GM23248 (cell line): ENCODE data around the gene OTP. TPM values are rescaled to one million over a fixed set of nuclear protein-coding genes. Genes with fewer than 3 reads are reported as not detected.
"Not testable (repeated sequence)": the region's sequence is repeated elsewhere in the genome, so short reads cannot be mapped to it uniquely, and the experiment has no call there.

Source experiments
- DNase-seq: peaks from one replicate; pipeline ENCODE4 v3.0.0-alpha.2; 2015
- H2AFZ ChIP-seq: fragments of 200-600 bp; sonication (generic); 2 replicates; pipeline ENCODE4 v1.6.1; 2016; ENCODE audit warnings: antibody characterized with exemption
- H3F3A ChIP-seq: fragments of 200-600 bp; sonication (generic); 2 replicates; pipeline ENCODE4 v1.6.1; 2016; ENCODE audit warnings: mild to moderate bottlenecking, antibody characterized with exemption, mixed run types; ENCODE audit not compliant: insufficient read depth
- H3K27ac ChIP-seq: fragments of 200-600 bp; sonication (generic); 2 replicates; pipeline ENCODE4 v1.5.1; 2016; ENCODE audit warnings: mild to moderate bottlenecking
- H3K27me3 ChIP-seq: fragments of 200-600 bp; sonication (generic); replicated peaks from 2 replicates; pipeline ENCODE4 v1.6.1; 2016; ENCODE audit warnings: mild to moderate bottlenecking; ENCODE audit not compliant: insufficient read depth
- H3K36me3 ChIP-seq: fragments of 200-600 bp; sonication (generic); 2 replicates; pipeline ENCODE4 v1.6.1; 2016; ENCODE audit warnings: low read depth, mild to moderate bottlenecking
- H3K4me1 ChIP-seq: fragments of 200-600 bp; sonication (generic); 2 replicates; pipeline ENCODE4 v1.6.1; 2016; ENCODE audit warnings: mild to moderate bottlenecking; ENCODE audit not compliant: insufficient read depth
- H3K4me2 ChIP-seq: fragments of 200-600 bp; sonication (generic); one replicate; pipeline ENCODE4 v1.6.1; 2016; ENCODE audit warnings: mild to moderate bottlenecking; ENCODE audit not compliant: unreplicated experiment
- H3K4me3 ChIP-seq: fragments of 200-600 bp; sonication (generic); 2 replicates; pipeline ENCODE4 v1.5.1; 2016; ENCODE audit warnings: mild to moderate bottlenecking
- H3K79me2 ChIP-seq: fragments of 200-600 bp; sonication (generic); 2 replicates; pipeline ENCODE4 v1.6.1; 2016; ENCODE audit warnings: mild to moderate bottlenecking; ENCODE audit not compliant: insufficient read depth
- H3K9ac ChIP-seq: fragments of 200-600 bp; sonication (generic); 2 replicates; pipeline ENCODE4 v1.6.1; 2016; ENCODE audit warnings: mild to moderate bottlenecking
- H3K9me2 ChIP-seq: fragments of 200-600 bp; sonication (generic); 2 replicates; pipeline ENCODE4 v1.6.1; 2016; ENCODE audit warnings: mixed run types, mild to moderate bottlenecking, moderate library complexity; ENCODE audit not compliant: insufficient read depth
- H3K9me3 ChIP-seq: fragments of 200-600 bp; sonication (generic); one replicate; pipeline ENCODE4 v1.6.1; 2017; ENCODE audit warnings: low read depth
- H4K20me1 ChIP-seq: fragments of 200-600 bp; sonication (generic); 2 replicates; pipeline ENCODE4 v1.6.0; 2016; ENCODE audit not compliant: insufficient read depth
- EZH2 ChIP-seq: fragments of 200-600 bp; sonication (generic); IDR thresholded peaks from 2 replicates; pipeline ENCODE4 v1.6.1; 2018; ENCODE audit warnings: antibody characterized with exemption, mild to moderate bottlenecking; ENCODE audit not compliant: insufficient read depth, poor library complexity, severe bottlenecking
- EZH2phosphoT487 ChIP-seq: fragments of 200-600 bp; sonication (generic); IDR thresholded peaks from 2 replicates; pipeline ENCODE4 v1.6.1; 2018; ENCODE audit warnings: antibody characterized with exemption, moderate library complexity, mild to moderate bottlenecking, low read depth; ENCODE audit not compliant: insufficient read depth
- WGBS, 2 experiments: methylation state at CpG; one replicate each; pipeline ENCODE4 v1.1.6; 2015 to 2017; ENCODE audit warnings: low lambda C conversion rate in 2 of 2, low coverage in 1 of 2; ENCODE audit errors: missing lambda C conversion rate in 2 of 2; 5-methylcytosine and 5-hydroxymethylcytosine counted together
- in situ Hi-C: fragments of 300-500 bp; cut with MboI; formaldehyde crosslinking; loops from 2 replicates; pipeline ENCODE4 v1.15.0; 2020
- polyA plus RNA-seq: library from polyadenylated mRNA; unstranded; fragments of >200 nt; fragmentation: Nextera tagmentation; extraction: Ambion mirVana; gene quantifications from 2 replicates; pipeline ENCODE4 v1.2.1, GENCODE V29; 2016
- total RNA-seq: library from RNA; depleted of rRNA; stranded (reverse); fragments of >200 nt; shearing (Covaris generic); gene quantifications from 2 replicates; pipeline ENCODE4 v1.2.3, GENCODE V29; 2014; rRNA removed

OTP gene
- total and polyA plus RNA-seq, 2 experiments from 2014 or later: not detected

- WGBS, 2 experiments: 85 to 89% methylated on average over 2 of the region's 2 CpGs
- no peaks in the 10 kb centered on the region; the same call in 1 of the 2 replicates for H3K9me2 ChIP-seq
- TF ChIP-seq EZH2: no peak
- no peak for TF ChIP-seq EZH2phosphoT487
Measured at GRCh38 chr5:77599679-77600078, 38.8 kb downstream of the OTP start.

GRCh38 chr5:77590347-77590746, 48.2 kb downstream of the OTP start:
- no peak for DNase-seq

More at GRCh38 chr5:77599679-77600078, 38.8 kb downstream of the OTP start:
- Histone ChIP-seq H3K4me1 (no peaks in the 10 kb centered on the region), H2AFZ (no peak overlapping the region), H3K9ac (no peak overlapping the region), H3K9me3 (no peaks in the 10 kb centered on the region), H3K27ac (no peak overlapping the region), H3F3A (no peaks in the 10 kb centered on the region), H3K4me3 (no peak overlapping the region), H3K36me3 (no peaks in the 10 kb centered on the region), H3K79me2 (no peaks in the 10 kb centered on the region), H3K4me2 (no peak overlapping the region), H4K20me1 (no peaks in the 10 kb centered on the region), H3K27me3 (peaks cover 28% of the 10 kb centered on the region)
- in situ Hi-C loops: no loop called here
- no peak for DNase-seq

GRCh38 chr5:77588175-77588574, 50.3 kb downstream of the OTP start:
- no peaks in the 10 kb centered on the region for H3K79me2 ChIP-seq
- H3K9me3 ChIP-seq: no peaks in the 10 kb centered on the region
- H2AFZ ChIP-seq: no peak overlapping the region
- no peak for TF ChIP-seq EZH2phosphoT487
- no peak for DNase-seq
- no peaks in the 10 kb centered on the region for H4K20me1 ChIP-seq
- no peaks in the 10 kb centered on the region for H3K36me3 ChIP-seq
- H3K4me3 ChIP-seq: no peak overlapping the region
- in situ Hi-C loops: no loop called here
- no peaks in the 10 kb centered on the region for H3F3A ChIP-seq
- H3K27me3 ChIP-seq: peaks cover 31% of the 10 kb centered on the region
- no peak overlapping the region for H3K27ac ChIP-seq
- no peaks in the 10 kb centered on the region for H3K9me2 ChIP-seq
- H3K4me2 ChIP-seq: no peak overlapping the region
- H3K4me1 ChIP-seq: no peaks in the 10 kb centered on the region
- no peak overlapping the region for H3K9ac ChIP-seq

More at GRCh38 chr5:77590347-77590746, 48.2 kb downstream of the OTP start:
- H3K79me2 ChIP-seq: no peaks in the 10 kb centered on the region
- H3K4me2 ChIP-seq: no peak overlapping the region
- H3K9me2 ChIP-seq: no peaks in the 10 kb centered on the region
- H3K4me3 ChIP-seq: no peak overlapping the region
- no peak overlapping the region for H2AFZ ChIP-seq
- in situ Hi-C loops: no loop called here
- TF ChIP-seq EZH2phosphoT487: no peak
- TF ChIP-seq EZH2: no peak
- no peaks in the 10 kb centered on the region for H3F3A ChIP-seq
- no peaks in the 10 kb centered on the region for H3K36me3 ChIP-seq
- H3K9me3 ChIP-seq: no peaks in the 10 kb centered on the region
- WGBS, 2 experiments: 50 to 51% methylated on average over 3 of the region's 3 CpGs
- H3K4me1 ChIP-seq: no peaks in the 10 kb centered on the region
- H4K20me1 ChIP-seq: no peaks in the 10 kb centered on the region
- H3K27ac ChIP-seq: no peak overlapping the region
- no peak overlapping the region for H3K9ac ChIP-seq
- H3K27me3 ChIP-seq: peaks cover 38% of the 10 kb centered on the region

- WGBS, 2 experiments: 50 to 65% methylated on average over 1 of the region's 1 CpG
- H3K27ac ChIP-seq: no peak overlapping the region
- H3K9me2 ChIP-seq: no peaks in the 10 kb centered on the region
- no peaks in the 10 kb centered on the region for H4K20me1 ChIP-seq
- no peaks in the 10 kb centered on the region for H3K4me1 ChIP-seq
- no peaks in the 10 kb centered on the region for H3K79me2 ChIP-seq
- H2AFZ ChIP-seq: no peak overlapping the region
- no peaks in the 10 kb centered on the region for H3K36me3 ChIP-seq
- H3F3A ChIP-seq: no peaks in the 10 kb centered on the region
- H3K4me2 ChIP-seq: no peak overlapping the region
- no peaks in the 10 kb centered on the region for H3K9me3 ChIP-seq
- in situ Hi-C loops: no loop called here
- TF ChIP-seq EZH2phosphoT487: no peak
- no peak for TF ChIP-seq EZH2
- H3K27me3 ChIP-seq: peaks cover 24% of the 10 kb centered on the region
- H3K4me3 ChIP-seq: no peak overlapping the region
- no peak for DNase-seq
- H3K9ac ChIP-seq: no peak overlapping the region
Measured at GRCh38 chr5:77586101-77586500, 52.4 kb downstream of the OTP start.

GRCh38 chr5:77582143-77582542, 56.4 kb downstream of the OTP start:
- in situ Hi-C loops, H3K9ac ChIP-seq, DNase-seq, H3K4me3 ChIP-seq, H3K36me3 ChIP-seq, H3K9me2 ChIP-seq, H3K4me2 ChIP-seq, H2AFZ ChIP-seq, H3F3A ChIP-seq, H3K9me3 ChIP-seq, H4K20me1 ChIP-seq, H3K4me1 ChIP-seq, H3K27ac ChIP-seq, H3K79me2 ChIP-seq: not testable (repeated sequence)
- whole genome bisulfite sequencing, 2 experiments: 65 to 68% methylated on average over 7 of the region's 7 CpGs
- H3K27me3 ChIP-seq: peaks cover 18% of the 10 kb centered on the region

Other genes starting within 250 kb of the OTP start
- gene WDR41, start 146.4 kb downstream of the OTP start, total RNA-seq: 173 TPM in 2 replicates
- gene WDR41, start 146.4 kb downstream of the OTP start, polyA plus RNA-seq: 96.9 and 103 TPM in 2 replicates
- 60.1 and 81.2 TPM in 2 replicates for gene TBCA, start 137.6 kb upstream of the OTP start, total RNA-seq
- 235 and 257 TPM in 2 replicates for gene TBCA, start 137.6 kb upstream of the OTP start, polyA plus RNA-seq